HEK293 (cell line): Measurements from ENCODE around the gene OBSCN.

Source experiments
- CTCF ChIA-PET: fragments of 350-600 bp; formaldehyde crosslinking; extraction: SDS; loops from one replicate; lab custom pipeline; 2021; ENCODE audit warnings: antibody characterized with exemption; lab: Yijun Ruan, JAX
- POLR2A ChIA-PET: fragments of 300-600 bp; formaldehyde crosslinking; extraction: SDS; loops from one replicate; lab custom pipeline; 2020; ENCODE audit warnings: antibody characterized with exemption, inconsistent platforms; lab: Yijun Ruan, JAX
- H3K27ac ChIP-seq: fragments of 200-500 bp; sonication (Bioruptor generic); 2 replicates; pipeline ENCODE4 v1.5.1; 2014; ENCODE audit warnings: low read depth, low read length, control low read depth, inconsistent platforms; ENCODE audit errors: extremely low read depth
- H3K36me3 ChIP-seq, 2 experiments: fragments of 200-500 bp in 1 of 2; sonication (Bioruptor generic) in 1 of 2; 1 replicate in 1 of 2; 2 replicates in 1 of 2; pipeline ENCODE4 v1.5.1; 2014 to 2017; ENCODE audit warnings: inconsistent platforms in 2 of 2, low read length in 2 of 2; ENCODE audit not compliant: control insufficient read depth in 2 of 2, insufficient read depth in 1 of 2
- H3K4me1 ChIP-seq: fragments of 200-500 bp; sonication (Bioruptor generic); 2 replicates; pipeline ENCODE4 v1.5.1; 2014; ENCODE audit warnings: mild to moderate bottlenecking, low read length, inconsistent platforms; ENCODE audit not compliant: control insufficient read depth, insufficient read depth
- H3K4me3 ChIP-seq: 2 replicates; pipeline ENCODE4 v1.5.1; 2011; ENCODE audit warnings: low read depth, mild to moderate bottlenecking, control low read depth, low read length, moderate library complexity
- H3K9me3 ChIP-seq: fragments of 200-500 bp; sonication (Bioruptor generic); 2 replicates; pipeline ENCODE4 v1.5.1; 2014; ENCODE audit warnings: low read depth, low read length, inconsistent platforms; ENCODE audit not compliant: control insufficient read depth, insufficient read depth
- GLIS1 ChIP-seq: fragments of 450-650 bp; formaldehyde crosslinking; IDR thresholded peaks from 2 replicates; pipeline ENCODE4 v1.5.1; 2016; ENCODE audit warnings: missing biosample characterization, missing genetic modification characterization
- HOXC10 ChIP-seq: sonication (generic); formaldehyde crosslinking; IDR thresholded peaks from 2 replicates; pipeline ENCODE4 v1.8.1; 2023; ENCODE audit warnings: mild to moderate bottlenecking, missing genetic modification reagents
- KLF10 ChIP-seq: fragments of 450-650 bp; IDR thresholded peaks from 2 replicates; pipeline ENCODE4 v1.5.1; 2018; ENCODE audit warnings: missing biosample characterization, mild to moderate bottlenecking, missing genetic modification characterization
- KLF17 ChIP-seq: fragments of 450-650 bp; formaldehyde crosslinking; IDR thresholded peaks from 2 replicates; pipeline ENCODE4 v1.5.1; 2016; ENCODE audit warnings: missing biosample characterization, missing genetic modification characterization
- PATZ1 ChIP-seq: fragments of 450-650 bp; formaldehyde crosslinking; IDR thresholded peaks from 2 replicates; pipeline ENCODE4 v1.5.1; 2016; ENCODE audit warnings: missing biosample characterization, missing genetic modification characterization
- ZIC2 ChIP-seq: fragments of 450-650 bp; formaldehyde crosslinking; IDR thresholded peaks from 2 replicates; pipeline ENCODE4 v1.5.1; 2016; ENCODE audit warnings: missing biosample characterization, missing genetic modification characterization
- ZNF138 ChIP-seq: fragments of 450-650 bp; formaldehyde crosslinking; IDR thresholded peaks from 2 replicates; pipeline ENCODE4 v1.5.1; 2016; ENCODE audit warnings: missing biosample characterization, missing genetic modification characterization, borderline replicate concordance
- ZNF155 ChIP-seq: fragments of 450-650 bp; formaldehyde crosslinking; IDR thresholded peaks from 2 replicates; pipeline ENCODE4 v1.5.1; 2016; ENCODE audit warnings: missing biosample characterization, missing genetic modification characterization
- ZNF18 ChIP-seq: fragments of 450-650 bp; formaldehyde crosslinking; IDR thresholded peaks from 2 replicates; pipeline ENCODE4 v1.5.1; 2016; ENCODE audit warnings: missing biosample characterization, missing genetic modification characterization
- ZNF211 ChIP-seq: fragments of 450-650 bp; formaldehyde crosslinking; IDR thresholded peaks from 2 replicates; pipeline ENCODE4 v1.5.1; 2016; ENCODE audit warnings: low read depth, missing biosample characterization, missing genetic modification characterization
- ZNF292 ChIP-seq: fragments of 450-650 bp; formaldehyde crosslinking; IDR thresholded peaks from 2 replicates; pipeline ENCODE4 v1.5.1; 2016; ENCODE audit warnings: low read depth, missing biosample characterization, missing genetic modification characterization, borderline replicate concordance
- ZNF37A ChIP-seq: fragments of 450-650 bp; IDR thresholded peaks from 2 replicates; pipeline ENCODE4 v1.5.1; 2018; ENCODE audit warnings: missing biosample characterization, missing genetic modification characterization
- ZNF473 ChIP-seq: fragments of 450-650 bp; formaldehyde crosslinking; IDR thresholded peaks from 2 replicates; pipeline ENCODE4 v1.5.1; 2017; ENCODE audit warnings: missing biosample characterization, missing genetic modification characterization
- ZNF555 ChIP-seq: fragments of 450-650 bp; formaldehyde crosslinking; conservative IDR thresholded peaks from 2 replicates; pipeline ENCODE4 v1.5.1; 2017; ENCODE audit warnings: missing biosample characterization, mild to moderate bottlenecking, missing genetic modification characterization, inconsistent platforms
- ZNF596 ChIP-seq: fragments of 450-650 bp; IDR thresholded peaks from 2 replicates; pipeline ENCODE4 v1.5.0; 2018; ENCODE audit warnings: missing biosample characterization, mild to moderate bottlenecking, missing genetic modification characterization, moderate library complexity
- ZNF600 ChIP-seq: fragments of 450-650 bp; formaldehyde crosslinking; IDR thresholded peaks from 2 replicates; pipeline ENCODE4 v1.5.1; 2016; ENCODE audit warnings: missing biosample characterization, missing genetic modification characterization
- ZNF658 ChIP-seq: fragments of 450-650 bp; formaldehyde crosslinking; IDR thresholded peaks from 2 replicates; pipeline ENCODE4; 2016; ENCODE audit warnings: missing biosample characterization, missing genetic modification characterization
- ZNF670 ChIP-seq: fragments of 450-650 bp; formaldehyde crosslinking; IDR thresholded peaks from 2 replicates; pipeline ENCODE4 v1.5.1; 2016; ENCODE audit warnings: missing biosample characterization, missing genetic modification characterization, low read depth
- ZNF777 ChIP-seq: fragments of 450-650 bp; formaldehyde crosslinking; IDR thresholded peaks from 2 replicates; pipeline ENCODE4 v1.5.1; 2017; ENCODE audit warnings: missing biosample characterization, missing genetic modification characterization, borderline replicate concordance
- ZSCAN18 ChIP-seq: fragments of 450-650 bp; formaldehyde crosslinking; IDR thresholded peaks from 2 replicates; pipeline ENCODE4 v1.5.1; 2016; ENCODE audit warnings: missing biosample characterization, missing genetic modification characterization
- TF ChIP-seq, protein P1 (sequence below): fragments of 450-650 bp; formaldehyde crosslinking; IDR thresholded peaks from 2 replicates; pipeline ENCODE4 v1.5.1; 2017; ENCODE audit warnings: missing biosample characterization, missing genetic modification characterization
- TF ChIP-seq, protein P2 (sequence below): IDR thresholded peaks from 2 replicates; pipeline ENCODE4 v1.6.1; 2011; ENCODE audit warnings: mild to moderate bottlenecking, low read depth, low read length, borderline replicate concordance
- TF ChIP-seq, protein P3 (sequence below): fragments of 450-650 bp; formaldehyde crosslinking; IDR thresholded peaks from 2 replicates; pipeline ENCODE4 v1.5.1; 2016; ENCODE audit warnings: missing biosample characterization, missing genetic modification characterization

Gene OBSCN

DNA sequence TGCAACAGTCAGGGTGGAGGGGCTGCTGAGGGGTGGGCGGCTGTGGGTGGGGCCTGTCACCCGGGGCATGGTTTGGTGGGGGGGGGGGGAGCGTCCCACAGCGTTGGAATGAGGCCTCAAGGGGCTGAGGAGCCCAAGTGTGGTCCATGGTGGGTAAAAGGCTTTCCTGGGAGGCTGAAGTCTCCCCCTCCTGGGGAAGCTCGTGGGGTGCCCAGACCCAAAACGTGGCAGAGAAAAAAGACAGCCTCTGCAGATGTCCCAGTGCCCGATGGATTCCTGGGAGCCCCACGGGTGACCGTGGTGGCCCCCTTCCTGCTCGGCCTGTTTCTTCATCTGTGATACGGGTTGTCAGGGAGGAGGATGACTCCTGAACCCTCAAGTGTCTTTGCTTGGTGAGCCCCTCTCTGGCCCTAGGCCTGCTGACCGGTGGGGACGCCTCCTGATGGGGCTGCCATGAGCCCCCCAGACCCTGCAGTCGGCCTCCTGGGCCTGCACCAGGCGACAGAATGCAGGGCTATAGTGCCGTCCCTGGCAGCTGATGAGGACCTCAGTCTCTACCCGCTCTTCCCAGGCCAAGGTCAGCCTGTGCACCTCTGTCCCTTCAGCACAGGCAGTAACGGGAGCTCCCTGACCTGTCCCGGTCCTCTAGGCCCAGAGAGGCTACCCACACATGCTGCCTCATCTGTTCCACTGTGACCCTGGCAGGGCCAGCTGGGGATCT lies 1.1 kb downstream of the OBSCN start:
- TF ChIP-seq HOXC10 (CRISPR knock-in tag) = no peak
- no peak for TF ChIP-seq ZNF658 (tag by site-specific recombination)
- TF ChIP-seq, protein P1, sequence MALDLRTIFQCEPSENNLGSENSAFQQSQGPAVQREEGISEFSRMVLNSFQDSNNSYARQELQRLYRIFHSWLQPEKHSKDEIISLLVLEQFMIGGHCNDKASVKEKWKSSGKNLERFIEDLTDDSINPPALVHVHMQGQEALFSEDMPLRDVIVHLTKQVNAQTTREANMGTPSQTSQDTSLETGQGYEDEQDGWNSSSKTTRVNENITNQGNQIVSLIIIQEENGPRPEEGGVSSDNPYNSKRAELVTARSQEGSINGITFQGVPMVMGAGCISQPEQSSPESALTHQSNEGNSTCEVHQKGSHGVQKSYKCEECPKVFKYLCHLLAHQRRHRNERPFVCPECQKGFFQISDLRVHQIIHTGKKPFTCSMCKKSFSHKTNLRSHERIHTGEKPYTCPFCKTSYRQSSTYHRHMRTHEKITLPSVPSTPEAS (tag by site-specific recombination) = no peak
- no peak for TF ChIP-seq ZNF670 (tag by site-specific recombination)
- no peak for TF ChIP-seq ZNF155 (tag by site-specific recombination)
- no peak for TF ChIP-seq ZNF138
- TF ChIP-seq ZNF777 (tag by site-specific recombination) = no peak
- TF ChIP-seq, protein P2, sequence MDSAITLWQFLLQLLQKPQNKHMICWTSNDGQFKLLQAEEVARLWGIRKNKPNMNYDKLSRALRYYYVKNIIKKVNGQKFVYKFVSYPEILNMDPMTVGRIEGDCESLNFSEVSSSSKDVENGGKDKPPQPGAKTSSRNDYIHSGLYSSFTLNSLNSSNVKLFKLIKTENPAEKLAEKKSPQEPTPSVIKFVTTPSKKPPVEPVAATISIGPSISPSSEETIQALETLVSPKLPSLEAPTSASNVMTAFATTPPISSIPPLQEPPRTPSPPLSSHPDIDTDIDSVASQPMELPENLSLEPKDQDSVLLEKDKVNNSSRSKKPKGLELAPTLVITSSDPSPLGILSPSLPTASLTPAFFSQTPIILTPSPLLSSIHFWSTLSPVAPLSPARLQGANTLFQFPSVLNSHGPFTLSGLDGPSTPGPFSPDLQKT = no peak
- no peak for TF ChIP-seq ZSCAN18
- TF ChIP-seq, protein P3, sequence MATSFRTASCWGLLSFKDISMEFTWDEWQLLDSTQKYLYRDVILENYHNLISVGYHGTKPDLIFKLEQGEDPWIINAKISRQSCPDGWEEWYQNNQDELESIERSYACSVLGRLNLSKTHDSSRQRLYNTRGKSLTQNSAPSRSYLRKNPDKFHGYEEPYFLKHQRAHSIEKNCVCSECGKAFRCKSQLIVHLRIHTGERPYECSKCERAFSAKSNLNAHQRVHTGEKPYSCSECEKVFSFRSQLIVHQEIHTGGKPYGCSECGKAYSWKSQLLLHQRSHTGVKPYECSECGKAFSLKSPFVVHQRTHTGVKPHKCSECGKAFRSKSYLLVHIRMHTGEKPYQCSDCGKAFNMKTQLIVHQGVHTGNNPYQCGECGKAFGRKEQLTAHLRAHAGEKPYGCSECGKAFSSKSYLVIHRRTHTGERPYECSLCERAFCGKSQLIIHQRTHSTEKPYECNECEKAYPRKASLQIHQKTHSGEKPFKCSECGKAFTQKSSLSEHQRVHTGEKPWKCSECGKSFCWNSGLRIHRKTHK (tag by site-specific recombination) = no peak
- TF ChIP-seq ZNF473 = no peak
- TF ChIP-seq ZNF596 (tag by site-specific recombination) = no peak
- no peak for TF ChIP-seq ZNF555 (tag by site-specific recombination)
- no peak for TF ChIP-seq ZNF37A (tag by site-specific recombination)
- no peak for TF ChIP-seq KLF10 (tag by site-specific recombination)
- no peak for TF ChIP-seq ZNF18 (tag by site-specific recombination)
- no peak overlapping the region for H3K27ac ChIP-seq
- H3K9me3 ChIP-seq = no peaks in the 10 kb centered on the region
- ChIA-PET POLR2A (no interaction called here), CTCF (no interaction called here)
- no peak overlapping the region for H3K4me3 ChIP-seq
- no peaks in the 10 kb centered on the region for H3K36me3 ChIP-seq
- no peaks in the 10 kb centered on the region; the same call in 1 of the 2 replicates for H3K4me1 ChIP-seq

GRCh38 chr1:228209657-228210056 lies 1.8 kb downstream of the OBSCN start:
- Histone ChIP-seq H3K27ac (no peak overlapping the region), H3K36me3 (no peaks in the 10 kb centered on the region), H3K4me3 (no peak overlapping the region), H3K4me1 (no peaks in the 10 kb centered on the region; the same call in 1 of the 2 replicates), H3K9me3 (no peaks in the 10 kb centered on the region)
- POLR2A ChIA-PET = no interaction called here
- CTCF ChIA-PET = no interaction called here
- no peak for TF ChIP-seq ZNF292
- TF ChIP-seq GLIS1 (tag by site-specific recombination) = peak; percentile 34; the same call in 1 of the 2 replicates
- TF ChIP-seq KLF17 = no peak
- no peak for TF ChIP-seq PATZ1
- TF ChIP-seq, protein P1 (tag by site-specific recombination) = no peak
- no peak for TF ChIP-seq ZNF600 (tag by site-specific recombination)
- TF ChIP-seq ZIC2 (tag by site-specific recombination) = peak; percentile 80
- no peak for TF ChIP-seq ZNF211 (tag by site-specific recombination)
